ENCODE measurements around the gene STX8.

The STX8 gene

DNA sequence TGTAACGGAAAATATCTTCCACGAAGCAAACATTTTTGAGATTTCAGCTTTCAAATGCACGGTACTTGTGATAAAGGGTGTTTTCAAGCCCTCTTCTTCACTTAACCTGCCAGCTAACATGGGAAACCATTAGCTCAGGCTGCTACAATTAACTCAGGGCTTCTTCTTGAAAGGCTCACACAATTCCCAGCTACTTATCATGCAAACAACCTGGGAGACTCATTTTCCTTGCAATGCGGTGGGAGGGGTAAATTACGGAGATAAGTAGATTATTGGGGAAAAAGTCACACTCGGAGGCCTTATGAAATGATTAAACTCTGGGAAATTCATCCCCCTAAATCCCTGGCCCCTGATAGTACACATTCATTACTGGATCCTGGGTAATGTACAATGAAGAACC, 266.4 kb downstream of the STX8 start:
- ATAC-seq (replicated peaks; ENCODE audit: extremely low read depth, poor library complexity, severe bottlenecking) (no peak), DNase-seq (ENCODE audit: low spot score in 2 of 2) (no peak)
- no peak overlapping the region for H3K4me3 Mint-ChIP-seq
- no peaks in the 10 kb centered on the region for H3K9me3 Mint-ChIP-seq
- no peaks in the 10 kb centered on the region for H3K27me3 Mint-ChIP-seq
- peaks cover 2% of the 10 kb centered on the region for H3K36me3 Mint-ChIP-seq (ENCODE audit: insufficient read depth)
- H3K4me1 Mint-ChIP-seq = no peaks in the 10 kb centered on the region
- H3K27ac Mint-ChIP-seq (ENCODE audit: low read depth) = no peak overlapping the region

DNA sequence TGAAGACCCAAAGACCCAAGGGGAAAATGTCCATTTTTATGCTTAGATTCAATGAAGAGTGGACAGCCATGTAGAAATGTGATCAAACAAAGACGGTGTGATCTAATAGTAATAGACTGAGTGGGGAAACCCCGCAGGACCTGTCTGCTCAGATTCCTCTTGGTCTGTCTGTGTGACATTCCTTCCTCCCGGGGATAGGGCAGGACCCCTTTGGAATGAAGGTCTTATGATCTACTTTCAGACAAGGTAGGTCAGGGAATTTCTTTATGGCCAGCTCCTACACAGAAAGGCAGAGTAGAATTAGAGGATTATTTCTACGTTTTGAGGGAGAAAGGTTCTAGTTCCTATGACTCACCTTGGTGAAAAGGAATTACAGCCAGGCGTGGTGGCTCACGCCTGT, 267.6 kb downstream of the STX8 start:
- Mint-ChIP-seq H3K27ac (ENCODE audit: low read depth) (no peak overlapping the region), H3K4me1 (no peaks in the 10 kb centered on the region)
- ATAC-seq (replicated peaks; ENCODE audit: extremely low read depth, poor library complexity, severe bottlenecking) = no peak

DNA sequence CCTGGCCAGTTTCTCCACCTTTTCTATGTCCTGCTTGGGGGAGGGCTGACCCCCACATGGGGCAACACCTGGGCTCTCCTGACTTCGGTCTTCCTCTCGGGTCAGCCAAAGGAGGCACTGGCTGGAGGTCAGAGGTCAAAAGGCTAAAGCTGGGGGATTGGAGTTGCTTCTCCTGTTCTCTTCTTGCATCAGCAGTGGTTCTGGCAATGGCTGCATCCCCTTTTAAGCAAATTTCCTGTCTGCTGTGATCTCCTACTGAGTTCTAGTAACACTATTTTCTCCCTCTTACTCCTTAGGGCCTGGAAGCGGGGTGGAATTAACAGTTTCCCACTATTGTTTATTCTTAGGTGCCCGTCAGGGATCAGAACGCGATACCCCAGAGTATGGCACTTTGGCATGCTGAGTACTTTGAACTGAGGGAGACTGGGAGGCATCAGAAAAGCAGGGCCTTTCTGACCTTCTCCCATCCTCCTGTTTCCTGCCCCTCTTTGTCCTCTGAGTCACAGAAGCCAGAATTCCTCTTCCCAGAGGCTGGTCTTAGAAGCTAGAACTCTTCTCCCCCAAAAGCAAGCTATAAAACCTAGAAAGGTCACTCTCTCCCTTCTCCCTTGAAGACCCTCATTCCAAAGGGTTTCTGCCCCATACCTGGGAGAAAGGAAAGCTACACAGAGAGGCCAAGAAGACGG, 268.2 kb downstream of the STX8 start:
- Mint-ChIP-seq H3K4me3 (no peak overlapping the region), H3K36me3 (ENCODE audit: insufficient read depth) (peaks cover 5% of the 10 kb centered on the region), H3K27ac (ENCODE audit: low read depth) (no peak overlapping the region), H3K9me3 (no peaks in the 10 kb centered on the region), H3K27me3 (no peaks in the 10 kb centered on the region), H3K4me1 (no peaks in the 10 kb centered on the region)
- DNase-seq (ENCODE audit: low spot score in 2 of 2) = no peak
- no peak for ATAC-seq (replicated peaks; ENCODE audit: extremely low read depth, poor library complexity, severe bottlenecking)

More for the DNA sequence above, 267.6 kb downstream of the STX8 start:
- H3K27me3 Mint-ChIP-seq = no peaks in the 10 kb centered on the region
- no peaks in the 10 kb centered on the region for H3K9me3 Mint-ChIP-seq
- H3K36me3 Mint-ChIP-seq (ENCODE audit: insufficient read depth) = peaks cover 4% of the 10 kb centered on the region
- no peak overlapping the region for H3K4me3 Mint-ChIP-seq
- no peak for DNase-seq (ENCODE audit: low spot score in 2 of 2)

DNA sequence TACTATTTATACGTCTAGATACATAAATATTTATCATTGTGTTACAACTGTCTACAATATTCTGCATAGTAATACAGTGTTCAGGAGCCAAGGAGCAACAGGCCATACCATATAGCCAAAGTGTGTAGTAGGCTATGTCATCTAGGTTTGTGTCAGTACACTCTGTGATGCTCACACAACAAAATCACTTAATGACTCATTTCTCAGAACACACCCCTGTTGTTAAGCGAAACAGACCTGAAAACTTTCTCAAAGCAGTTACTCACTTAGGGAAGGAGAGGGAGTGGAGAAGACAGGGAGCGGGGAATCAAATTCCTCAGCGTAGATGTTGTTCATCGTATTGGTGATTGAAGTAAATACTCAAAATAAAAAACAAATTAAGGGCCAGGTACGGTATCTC, 269.5 kb downstream of the STX8 start:
- Mint-ChIP-seq H3K36me3 (ENCODE audit: insufficient read depth) (peaks cover 5% of the 10 kb centered on the region), H3K4me1 (no peaks in the 10 kb centered on the region), H3K4me3 (no peak overlapping the region)

DNA sequence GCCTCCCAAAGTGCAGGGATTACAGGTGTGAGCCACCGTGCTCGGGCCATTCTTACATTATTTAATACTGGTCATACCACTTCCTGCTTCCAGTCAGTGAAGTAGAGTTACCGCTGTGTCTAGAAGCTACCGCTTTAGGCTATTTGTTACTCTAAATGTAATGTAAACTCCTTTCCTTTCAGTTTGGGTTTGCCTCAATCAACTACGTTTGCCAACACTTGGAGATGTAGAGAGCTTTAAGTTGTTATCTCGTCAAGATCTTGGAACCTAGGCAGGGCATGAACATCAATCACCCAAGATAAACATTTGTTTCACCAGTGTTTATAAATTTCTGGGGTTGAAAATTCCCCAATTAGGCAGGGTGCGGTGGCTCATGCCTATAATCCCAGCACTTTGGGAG, 275.9 kb downstream of the STX8 start:
- ATAC-seq (replicated peaks; ENCODE audit: extremely low read depth, poor library complexity, severe bottlenecking) = no peak
- no peak overlapping the region for H3K27ac Mint-ChIP-seq (ENCODE audit: low read depth)
- no peaks in the 10 kb centered on the region for H3K4me1 Mint-ChIP-seq
- H3K27me3 Mint-ChIP-seq = no peaks in the 10 kb centered on the region
- peaks cover 5% of the 10 kb centered on the region for H3K36me3 Mint-ChIP-seq (ENCODE audit: insufficient read depth)
- H3K4me3 Mint-ChIP-seq = no peak overlapping the region
- DNase-seq (ENCODE audit: low spot score in 2 of 2) = no peak
- H3K9me3 Mint-ChIP-seq = no peaks in the 10 kb centered on the region

More for the DNA sequence above, 269.5 kb downstream of the STX8 start:
- no peaks in the 10 kb centered on the region for H3K9me3 Mint-ChIP-seq
- ATAC-seq (replicated peaks; ENCODE audit: extremely low read depth, poor library complexity, severe bottlenecking) = no peak
- no peak for DNase-seq (ENCODE audit: low spot score in 2 of 2)
- H3K27ac Mint-ChIP-seq (ENCODE audit: low read depth) = no peak overlapping the region
- no peaks in the 10 kb centered on the region for H3K27me3 Mint-ChIP-seq

DNA sequence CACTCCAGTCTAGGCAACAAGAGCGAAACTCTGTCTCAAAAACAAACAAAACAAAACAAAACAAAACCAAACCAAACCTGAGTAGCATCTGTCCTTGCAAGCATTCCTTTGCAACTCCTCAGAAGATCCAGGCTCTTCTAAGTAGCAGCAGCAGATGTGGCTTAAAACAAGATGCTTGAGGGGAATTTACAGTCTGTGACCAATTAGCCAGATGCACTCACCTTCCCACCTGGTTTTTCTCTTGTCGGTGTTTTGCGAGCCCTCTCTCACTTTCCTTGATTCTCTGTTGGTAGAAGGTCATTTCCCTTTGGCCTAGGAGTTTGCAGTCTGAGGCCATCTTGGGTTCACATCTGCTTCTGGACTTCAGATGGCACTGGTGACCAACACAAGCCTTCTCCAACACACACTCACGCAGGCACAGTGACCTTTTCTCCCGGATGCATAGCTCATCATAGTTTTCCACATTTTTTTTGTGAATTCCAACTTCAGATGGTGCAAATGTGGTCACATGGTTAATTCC, 276.8 kb downstream of the STX8 start:
- no peaks in the 10 kb centered on the region for H3K9me3 Mint-ChIP-seq
- H3K4me1 Mint-ChIP-seq = no peaks in the 10 kb centered on the region
- DNase-seq (ENCODE audit: low spot score in 2 of 2) (no peak), ATAC-seq (replicated peaks; ENCODE audit: extremely low read depth, poor library complexity, severe bottlenecking) (no peak)
- H3K27ac Mint-ChIP-seq (ENCODE audit: low read depth) = peak overlapping the region; percentile 46
- H3K36me3 Mint-ChIP-seq (ENCODE audit: insufficient read depth) = peaks cover 9% of the 10 kb centered on the region
- no peaks in the 10 kb centered on the region for H3K27me3 Mint-ChIP-seq
- no peak overlapping the region for H3K4me3 Mint-ChIP-seq

DNA sequence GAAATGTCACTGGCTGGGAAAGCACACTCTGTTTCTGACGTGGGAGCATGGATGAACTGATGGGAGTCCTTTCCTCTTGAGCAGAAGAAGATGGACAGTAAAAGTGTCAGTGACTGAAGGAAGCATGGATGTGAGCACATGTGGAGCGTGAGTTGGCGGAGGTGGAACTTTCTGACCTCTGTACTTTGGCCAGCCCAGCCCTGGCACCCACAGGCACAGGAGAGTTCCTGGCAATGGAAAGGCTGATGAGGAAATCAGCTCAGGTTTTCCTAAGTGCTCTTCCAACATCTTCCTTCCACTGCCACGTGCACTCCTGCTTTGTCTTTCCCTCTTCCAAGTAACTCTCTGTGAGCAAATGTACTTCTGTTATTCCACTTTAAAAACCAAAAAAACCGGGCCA, 277.5 kb downstream of the STX8 start:
- H3K9me3 Mint-ChIP-seq = no peaks in the 10 kb centered on the region
- no peak for ATAC-seq (replicated peaks; ENCODE audit: extremely low read depth, poor library complexity, severe bottlenecking)
- H3K4me1 Mint-ChIP-seq = no peaks in the 10 kb centered on the region
- no peak overlapping the region for H3K27ac Mint-ChIP-seq (ENCODE audit: low read depth)
- no peak overlapping the region for H3K4me3 Mint-ChIP-seq
- peaks cover 7% of the 10 kb centered on the region for H3K36me3 Mint-ChIP-seq (ENCODE audit: insufficient read depth)
- DNase-seq (ENCODE audit: low spot score in 2 of 2) = no peak
- no peaks in the 10 kb centered on the region for H3K27me3 Mint-ChIP-seq

DNA sequence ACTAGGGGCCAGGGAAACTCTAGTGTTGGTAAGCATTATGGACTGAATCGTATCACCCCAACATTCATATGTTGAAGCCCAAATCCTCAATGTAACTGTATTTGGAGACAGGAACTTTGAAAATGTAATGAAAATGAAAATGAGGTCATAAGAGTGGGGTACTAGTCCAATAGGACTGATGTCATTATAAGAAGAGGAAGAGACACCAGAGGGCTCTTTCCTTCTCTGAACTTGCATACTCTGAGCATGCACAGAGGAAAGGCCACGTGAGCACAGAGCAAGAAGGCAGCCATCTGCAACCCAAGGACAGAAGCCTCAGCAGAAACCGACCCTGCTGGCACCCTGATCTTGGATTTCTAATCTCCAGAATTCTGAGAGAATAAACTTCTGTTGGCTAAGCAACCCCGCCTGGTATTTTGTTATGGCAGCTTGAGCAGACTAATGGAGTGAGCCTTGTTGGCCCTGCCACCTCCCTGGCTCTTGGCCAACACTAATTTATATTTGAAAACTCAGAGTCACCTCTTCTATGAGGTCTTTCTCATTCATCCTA, 280.9 kb downstream of the STX8 start:
- peaks cover 12% of the 10 kb centered on the region for H3K4me1 Mint-ChIP-seq
- H3K27ac Mint-ChIP-seq (ENCODE audit: low read depth) = no peak overlapping the region
- no peaks in the 10 kb centered on the region for H3K9me3 Mint-ChIP-seq
- ATAC-seq (replicated peaks; ENCODE audit: extremely low read depth, poor library complexity, severe bottlenecking) = no peak
- no peaks in the 10 kb centered on the region for H3K27me3 Mint-ChIP-seq
- no peak overlapping the region for H3K4me3 Mint-ChIP-seq
- peaks cover 6% of the 10 kb centered on the region for H3K36me3 Mint-ChIP-seq (ENCODE audit: insufficient read depth)
- DNase-seq (ENCODE audit: low spot score in 2 of 2) = no peak

DNA sequence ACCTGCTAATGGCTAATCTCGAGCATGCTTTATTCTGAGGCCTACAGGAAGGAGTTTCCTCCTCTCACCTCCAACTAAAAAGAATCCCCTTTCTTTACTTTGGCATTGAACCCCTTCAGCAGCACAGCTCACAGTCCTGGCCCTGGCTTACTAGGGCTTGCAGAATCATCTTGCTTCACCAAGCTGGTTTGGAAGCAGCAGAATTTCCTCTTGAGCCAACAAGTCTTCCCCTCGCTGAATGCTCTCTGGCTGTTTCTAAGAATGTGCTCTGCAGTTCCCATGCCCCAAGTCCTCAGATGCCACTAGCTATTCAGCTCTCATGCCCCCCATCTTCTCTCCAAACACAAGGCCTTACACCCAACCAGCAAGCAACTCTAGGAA, 283.1 kb downstream of the STX8 start:
- Mint-ChIP-seq H3K4me1 (peaks cover 19% of the 10 kb centered on the region), H3K4me3 (no peak overlapping the region), H3K36me3 (ENCODE audit: insufficient read depth) (peaks cover 4% of the 10 kb centered on the region), H3K9me3 (no peaks in the 10 kb centered on the region), H3K27ac (ENCODE audit: low read depth) (no peak overlapping the region), H3K27me3 (no peaks in the 10 kb centered on the region)
- DNase-seq (ENCODE audit: low spot score in 2 of 2) (no peak), ATAC-seq (replicated peaks; ENCODE audit: extremely low read depth, poor library complexity, severe bottlenecking) (no peak)

DNA sequence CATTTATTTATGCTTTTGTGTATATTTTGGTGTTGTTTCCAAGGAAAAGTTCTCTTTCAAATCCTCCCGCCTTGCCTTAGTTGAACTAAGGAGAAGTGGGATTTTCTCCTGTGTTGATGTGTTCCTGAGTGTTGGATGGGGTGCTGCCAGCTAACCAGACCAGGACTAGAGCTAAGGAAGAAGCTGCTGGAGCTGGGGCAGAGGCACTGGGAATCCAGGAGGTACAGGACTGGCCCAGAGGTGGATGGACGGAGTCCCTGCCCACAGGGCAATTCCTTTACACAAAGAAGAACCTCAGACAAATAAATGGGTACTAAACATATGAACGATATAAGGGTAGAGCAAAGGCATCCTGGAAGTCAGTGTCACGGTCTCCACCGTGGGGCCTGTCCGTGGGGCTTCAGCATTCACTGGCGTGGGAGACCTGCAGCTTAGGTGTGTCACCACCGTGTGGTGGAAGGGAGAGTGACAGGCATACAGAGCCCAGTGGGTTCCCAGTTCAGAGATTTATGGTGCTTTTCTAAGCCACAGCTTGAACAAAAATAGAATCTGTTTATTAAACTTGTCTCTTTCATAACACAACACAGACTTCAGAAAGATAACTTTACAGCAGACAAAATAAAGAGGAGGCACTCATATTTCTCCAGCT, 283.6 kb downstream of the STX8 start:
- Mint-ChIP-seq H3K4me1 (peaks cover 19% of the 10 kb centered on the region), H3K9me3 (no peaks in the 10 kb centered on the region), H3K4me3 (no peak overlapping the region), H3K36me3 (ENCODE audit: insufficient read depth) (peaks cover 4% of the 10 kb centered on the region), H3K27me3 (no peaks in the 10 kb centered on the region), H3K27ac (ENCODE audit: low read depth) (peak overlapping the region; percentile 54)
- no peak for ATAC-seq (replicated peaks; ENCODE audit: extremely low read depth, poor library complexity, severe bottlenecking)
- DNase-seq (ENCODE audit: low spot score in 2 of 2) = no peak

DNA sequence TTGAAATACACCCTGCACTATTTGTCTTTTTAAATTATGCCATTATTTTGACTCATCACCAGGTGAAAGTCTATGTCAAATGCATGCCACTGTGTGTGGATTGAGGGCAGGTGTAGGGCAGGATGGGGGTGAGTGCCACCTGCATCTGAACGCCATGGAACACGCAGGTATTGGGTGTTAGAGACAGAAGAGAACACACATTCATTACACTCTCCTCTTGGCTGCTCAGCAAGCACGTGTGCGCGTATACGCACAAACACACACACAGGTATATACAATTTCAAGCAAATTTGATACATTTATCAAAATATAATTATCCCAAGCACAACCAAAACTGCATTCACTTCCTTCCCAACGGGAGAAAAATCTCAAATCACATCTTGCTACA, 285.4 kb downstream of the STX8 start:
- no peak overlapping the region for H3K4me3 Mint-ChIP-seq
- H3K27ac Mint-ChIP-seq (ENCODE audit: low read depth) = peak overlapping the region; percentile 56
- peaks cover 6% of the 10 kb centered on the region for H3K36me3 Mint-ChIP-seq (ENCODE audit: insufficient read depth)
- no peaks in the 10 kb centered on the region for H3K9me3 Mint-ChIP-seq
- ATAC-seq (replicated peaks; ENCODE audit: extremely low read depth, poor library complexity, severe bottlenecking) (no peak), DNase-seq (ENCODE audit: low spot score in 2 of 2) (no peak)
- H3K4me1 Mint-ChIP-seq = peaks cover 19% of the 10 kb centered on the region
- no peaks in the 10 kb centered on the region for H3K27me3 Mint-ChIP-seq

DNA sequence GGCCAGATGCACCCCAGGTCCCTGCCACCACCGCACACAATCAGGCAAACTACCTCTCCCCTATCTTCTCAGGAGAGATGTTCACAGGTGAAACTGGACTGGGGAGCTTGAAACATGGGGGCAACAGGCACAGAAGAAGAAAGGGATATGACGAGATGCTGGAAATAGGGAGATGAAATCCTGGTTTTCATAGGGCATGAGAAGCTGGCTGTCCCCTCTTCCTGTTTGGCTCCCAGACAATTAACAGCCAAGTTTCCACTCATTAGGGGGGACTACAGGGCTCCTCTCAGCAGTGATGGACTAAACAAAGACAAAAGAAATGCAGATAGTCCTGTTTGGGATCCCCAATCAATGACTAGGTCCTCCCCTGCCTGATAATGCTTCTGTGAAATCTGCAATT, 288.3 kb downstream of the STX8 start:
- DNase-seq (ENCODE audit: low spot score in 2 of 2) (no peak), ATAC-seq (replicated peaks; ENCODE audit: extremely low read depth, poor library complexity, severe bottlenecking) (no peak)
- Mint-ChIP-seq H3K9me3 (no peaks in the 10 kb centered on the region), H3K36me3 (ENCODE audit: insufficient read depth) (peaks cover 4% of the 10 kb centered on the region), H3K27ac (ENCODE audit: low read depth) (no peak overlapping the region), H3K4me3 (no peak overlapping the region), H3K4me1 (peaks cover 19% of the 10 kb centered on the region), H3K27me3 (no peaks in the 10 kb centered on the region)

DNA sequence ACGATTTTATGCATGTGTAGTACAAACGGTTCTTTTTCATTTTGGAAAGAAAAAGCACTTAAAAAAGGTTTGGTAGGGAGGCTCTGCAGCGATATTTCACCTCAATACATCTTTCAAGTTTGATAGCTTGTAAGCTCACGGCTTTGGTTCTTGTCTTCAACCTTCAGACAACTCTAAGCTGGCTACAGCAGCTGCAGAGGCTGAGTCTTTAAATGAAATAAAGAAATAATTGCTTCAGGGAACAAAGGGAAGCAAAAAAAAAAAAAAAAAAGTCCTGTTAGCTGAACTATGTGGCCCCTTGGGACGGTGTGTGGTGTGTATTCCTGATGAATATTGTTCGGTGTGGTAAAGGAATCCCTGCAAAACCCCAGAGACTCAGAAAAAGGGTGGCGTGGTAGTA, 289.2 kb downstream of the STX8 start:
- Mint-ChIP-seq H3K4me3 (no peak overlapping the region), H3K36me3 (ENCODE audit: insufficient read depth) (peaks cover 4% of the 10 kb centered on the region), H3K9me3 (no peaks in the 10 kb centered on the region), H3K27ac (ENCODE audit: low read depth) (no peak overlapping the region), H3K4me1 (peaks cover 14% of the 10 kb centered on the region), H3K27me3 (no peaks in the 10 kb centered on the region)
- DNase-seq (ENCODE audit: low spot score in 2 of 2) (no peak), ATAC-seq (replicated peaks; ENCODE audit: extremely low read depth, poor library complexity, severe bottlenecking) (no peak)
